Naive B cell (primary cell): ENCODE measurements around the gene COL5A1. TPM values are rescaled to one million over a fixed set of nuclear protein-coding genes. Genes with fewer than 3 reads are reported as not detected.
A peak's percentile ranks its signal among the peaks of the same experiment; 100 is the strongest.

Experiments used
- ATAC-seq, 2 donors: fragments of 150-1000 bp; cut with Tn5 transposase; 2 replicates each; pipeline ENCODE4 v1.10.0; 2021; ENCODE audit warnings: low read depth in 2 of 2, mild to moderate bottlenecking in 2 of 2, moderate library complexity in 2 of 2
- DNase-seq: peaks from one replicate; pipeline ENCODE4 v3.0.0; 2022
- H3K27ac Mint-ChIP-seq, 6 donors: one replicate each; pipeline ENCODE4 v1.8.0; 2020 to 2022; ENCODE audit warnings: mild to moderate bottlenecking in 6 of 6, mixed read lengths in 6 of 6, moderate library complexity in 5 of 6, inconsistent platforms in 2 of 6
- H3K27me3 Mint-ChIP-seq, 3 donors: one replicate each; pipeline ENCODE4 v1.8.0; 2021 to 2022; ENCODE audit warnings: mixed read lengths in 3 of 3, mild to moderate bottlenecking in 1 of 3
- H3K36me3 Mint-ChIP-seq, 2 donors: one replicate each; pipeline ENCODE4 v1.8.0; 2020 to 2022; ENCODE audit warnings: mixed read lengths in 2 of 2, inconsistent platforms in 1 of 2, mild to moderate bottlenecking in 1 of 2
- H3K4me1 Mint-ChIP-seq, 3 donors: one replicate each; pipeline ENCODE4 v1.8.0; 2020 to 2022; ENCODE audit warnings: mixed read lengths in 3 of 3, inconsistent platforms in 1 of 3, mild to moderate bottlenecking in 1 of 3, moderate library complexity in 1 of 3
- H3K4me3 Mint-ChIP-seq, 8 donors: one replicate each; pipeline ENCODE4 v1.8.0; 2020 to 2022; ENCODE audit warnings: mild to moderate bottlenecking in 8 of 8, mixed read lengths in 8 of 8, moderate library complexity in 8 of 8, inconsistent platforms in 2 of 8
- H3K9me3 Mint-ChIP-seq, 7 donors: one replicate each; pipeline ENCODE4 v1.8.0; 2020 to 2022; ENCODE audit warnings: mixed read lengths in 7 of 7, mild to moderate bottlenecking in 5 of 7, inconsistent platforms in 2 of 7, moderate library complexity in 1 of 7
- polyA plus RNA-seq, 6 donors: library from polyadenylated mRNA; unstranded; fragments of 300-500 nt; fragmentation: Illumina TruSeq; gene quantifications; one replicate each; pipeline ENCODE4 v1.2.3, GENCODE V29; 2021; ENCODE audit warnings: low read depth in 6 of 6

Gene COL5A1
- polyA plus RNA-seq, 6 donors from 2014 or later, result not detected

GRCh38 chr9:134633362-134634142 is 8.1 kb upstream of the COL5A1 start:
- ATAC-seq, result no peak
- Mint-ChIP-seq H3K36me3 (no peaks in the 10 kb centered on the region), H3K27me3 (peaks cover 0 to 15% (median 6%) of the 10 kb centered on the region in 3 donors), H3K4me3 (no peak overlapping the region), H3K9me3 (no peaks in the 10 kb centered on the region), H3K27ac (peak overlapping the region in 1 of 6 donors; percentile 52), H3K4me1 (peaks cover 0 to 3% (median 0%) of the 10 kb centered on the region in 3 donors)
- no peak for DNase-seq

- Mint-ChIP-seq H3K4me1 (peaks cover 0 to 3% (median 0%) of the 10 kb centered on the region in 3 donors), H3K27me3 (peaks cover 0 to 22% (median 6%) of the 10 kb centered on the region in 3 donors), H3K36me3 (no peaks in the 10 kb centered on the region), H3K27ac (no peak overlapping the region), H3K4me3 (no peak overlapping the region), H3K9me3 (no peaks in the 10 kb centered on the region)
- ATAC-seq (no peak), DNase-seq (no peak)
These were observed 7.4 kb upstream of the COL5A1 start for GRCh38 chr9:134634176-134634575.

- ATAC-seq, result no peak
- Mint-ChIP-seq H3K4me3 (no peak overlapping the region), H3K4me1 (peaks cover 0 to 3% (median 0%) of the 10 kb centered on the region in 3 donors), H3K36me3 (no peaks in the 10 kb centered on the region), H3K9me3 (no peaks in the 10 kb centered on the region), H3K27me3 (peaks cover 0 to 23% (median 7%) of the 10 kb centered on the region in 3 donors), H3K27ac (no peak overlapping the region)
- no peak for DNase-seq
These were observed 6.9 kb upstream of the COL5A1 start for GRCh38 chr9:134634667-134635230.

GRCh38 chr9:134635351-134636148 is 6.1 kb upstream of the COL5A1 start:
- H3K27ac Mint-ChIP-seq, result no peak overlapping the region
- H3K4me3 Mint-ChIP-seq, result peak overlapping the region in 1 of 8 donors; percentile 41
- H3K9me3 Mint-ChIP-seq, result no peaks in the 10 kb centered on the region
- DNase-seq (no peak), ATAC-seq (no peak)
- no peaks in the 10 kb centered on the region for H3K36me3 Mint-ChIP-seq
- H3K4me1 Mint-ChIP-seq, result peaks cover 0 to 3% (median 0%) of the 10 kb centered on the region in 3 donors
- peaks cover 5 to 23% (median 15%) of the 10 kb centered on the region in 3 donors for H3K27me3 Mint-ChIP-seq

- no peak for ATAC-seq
- Mint-ChIP-seq H3K4me1 (peaks cover 0 to 3% (median 2%) of the 10 kb centered on the region in 3 donors), H3K9me3 (no peaks in the 10 kb centered on the region), H3K4me3 (no peak overlapping the region), H3K27me3 (peaks cover 5 to 23% (median 17%) of the 10 kb centered on the region in 3 donors), H3K36me3 (no peaks in the 10 kb centered on the region), H3K27ac (no peak overlapping the region)
- no peak for DNase-seq
These were observed 5.5 kb upstream of the COL5A1 start for GRCh38 chr9:134636149-134636507.

- peaks cover 5 to 23% (median 17%) of the 10 kb centered on the region in 3 donors for H3K27me3 Mint-ChIP-seq
- no peak overlapping the region for H3K27ac Mint-ChIP-seq
- no peaks in the 10 kb centered on the region for H3K36me3 Mint-ChIP-seq
- peaks cover 0 to 3% (median 2%) of the 10 kb centered on the region in 3 donors for H3K4me1 Mint-ChIP-seq
- DNase-seq (no peak), ATAC-seq (no peak)
- no peaks in the 10 kb centered on the region for H3K9me3 Mint-ChIP-seq
- H3K4me3 Mint-ChIP-seq, result no peak overlapping the region
These were observed 4.4 kb upstream of the COL5A1 start for GRCh38 chr9:134637241-134637640.

GRCh38 chr9:134637696-134638501 is 3.7 kb upstream of the COL5A1 start:
- no peak overlapping the region for H3K4me3 Mint-ChIP-seq
- no peak overlapping the region for H3K27ac Mint-ChIP-seq
- DNase-seq (no peak), ATAC-seq (no peak)
- H3K9me3 Mint-ChIP-seq, result no peaks in the 10 kb centered on the region
- peaks cover 0 to 4% (median 3%) of the 10 kb centered on the region in 3 donors for H3K4me1 Mint-ChIP-seq
- peaks cover 5 to 27% (median 22%) of the 10 kb centered on the region in 3 donors for H3K27me3 Mint-ChIP-seq
- H3K36me3 Mint-ChIP-seq, result no peaks in the 10 kb centered on the region

GRCh38 chr9:134638502-134639090 is 3.0 kb upstream of the COL5A1 start:
- H3K9me3 Mint-ChIP-seq, result no peaks in the 10 kb centered on the region
- ATAC-seq, result no peak
- no peak overlapping the region for H3K27ac Mint-ChIP-seq
- H3K36me3 Mint-ChIP-seq, result no peaks in the 10 kb centered on the region
- no peak for DNase-seq
- peaks cover 5 to 34% (median 29%) of the 10 kb centered on the region in 3 donors for H3K27me3 Mint-ChIP-seq
- peak overlapping the region in 1 of 8 donors; percentile 10 for H3K4me3 Mint-ChIP-seq
- H3K4me1 Mint-ChIP-seq, result peaks cover 0 to 4% (median 3%) of the 10 kb centered on the region in 3 donors

GRCh38 chr9:134639994-134640393 is 1.6 kb upstream of the COL5A1 start:
- DNase-seq (no peak), ATAC-seq (no peak)
- Mint-ChIP-seq H3K36me3 (no peaks in the 10 kb centered on the region), H3K4me1 (peaks cover 0 to 4% (median 3%) of the 10 kb centered on the region in 3 donors), H3K9me3 (no peaks in the 10 kb centered on the region), H3K27me3 (peaks cover 5 to 41% (median 34%) of the 10 kb centered on the region in 3 donors), H3K4me3 (peak overlapping the region in 7 of 8 donors; percentile 15 to 66 (median 57)), H3K27ac (no peak overlapping the region)

GRCh38 chr9:134640506-134641172 is 964 bp upstream of the COL5A1 start:
- no peak for DNase-seq
- H3K27me3 Mint-ChIP-seq, result peaks cover 5 to 37% (median 34%) of the 10 kb centered on the region in 3 donors
- peak overlapping the region; percentile 24 to 80 (median 68) for H3K4me3 Mint-ChIP-seq
- no peaks in the 10 kb centered on the region for H3K36me3 Mint-ChIP-seq
- peak overlapping the region in 1 of 6 donors; percentile 60 for H3K27ac Mint-ChIP-seq
- no peak for ATAC-seq
- H3K9me3 Mint-ChIP-seq, result no peaks in the 10 kb centered on the region
- peaks cover 0 to 4% (median 3%) of the 10 kb centered on the region in 3 donors for H3K4me1 Mint-ChIP-seq

- peak; percentile 11 to 29 for ATAC-seq
These were observed 384 bp downstream of the COL5A1 start for GRCh38 chr9:134641990-134642384.

More at GRCh38 chr9:134641990-134642384, 384 bp downstream of the COL5A1 start:
- Mint-ChIP-seq H3K4me1 (peaks cover 0 to 4% (median 0%) of the 10 kb centered on the region in 3 donors), H3K27me3 (peaks cover 5 to 28% (median 27%) of the 10 kb centered on the region in 3 donors), H3K4me3 (peak overlapping the region in 1 of 8 donors; percentile 68), H3K36me3 (no peaks in the 10 kb centered on the region), H3K9me3 (no peaks in the 10 kb centered on the region), H3K27ac (no peak overlapping the region)
- DNase-seq, result no peak
